ENCODE results near the gene PKIB.

Gene PKIB

GRCh38 chr6:122717350-122717749 is 107.1 kb downstream of the PKIB start:
- TF ChIP-seq CTCF (IDR thresholded peaks at IDR 0.05; ENCODE audit: control insufficient read depth, extremely low read depth, insufficient read depth): no peak

DNA sequence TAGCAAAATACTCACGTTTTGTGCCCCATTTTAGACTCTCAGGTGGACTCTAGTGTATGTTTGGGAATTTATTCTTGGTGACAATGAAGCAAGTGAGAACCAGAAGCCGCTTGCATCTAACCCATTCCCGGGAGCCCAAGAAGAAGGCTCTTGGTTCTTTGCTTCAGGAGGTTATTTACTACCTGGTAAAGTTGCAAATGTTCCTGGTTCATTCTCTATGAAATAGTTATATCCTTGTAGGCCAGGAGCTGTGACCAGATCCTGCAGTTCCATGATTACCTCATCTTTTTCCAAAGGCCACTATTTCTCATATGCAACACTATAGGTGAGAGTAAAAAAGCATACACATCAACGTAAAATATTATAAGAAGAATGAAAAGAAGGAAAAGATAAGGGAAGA is 108.4 kb downstream of the PKIB start:
- no peak for DNase-seq (ENCODE audit: low read depth)
- no peak overlapping the region for H3K4me3 ChIP-seq (ENCODE audit: low read depth, low read length)
- TF ChIP-seq CTCF (IDR thresholded peaks at IDR 0.05; ENCODE audit: control insufficient read depth, extremely low read depth, insufficient read depth): no peak

More at GRCh38 chr6:122717350-122717749, 107.1 kb downstream of the PKIB start:
- DNase-seq (ENCODE audit: low read depth): no peak
- H3K4me3 ChIP-seq (ENCODE audit: low read depth, low read length): no peak overlapping the region

DNA sequence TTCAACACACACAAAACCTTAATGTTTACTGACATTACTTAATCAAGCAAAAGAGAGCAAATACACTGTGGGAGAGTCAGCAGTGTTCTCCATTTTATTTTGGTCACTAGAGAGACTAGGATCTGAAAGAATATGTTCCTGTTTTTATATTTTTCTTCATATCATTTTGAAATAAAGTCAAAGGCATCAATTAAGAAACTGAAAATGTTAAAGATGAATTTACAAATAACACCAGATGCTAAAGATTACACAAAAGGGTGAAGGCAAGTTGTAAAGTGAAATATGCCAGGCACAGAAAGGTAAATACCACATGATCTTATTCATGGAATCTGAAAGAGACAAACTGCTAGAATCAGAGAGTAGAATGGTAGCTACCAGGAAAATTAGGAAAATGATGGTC is 109.0 kb downstream of the PKIB start:
- no peak for TF ChIP-seq CTCF (IDR thresholded peaks at IDR 0.05; ENCODE audit: control insufficient read depth, extremely low read depth, insufficient read depth)

DNA sequence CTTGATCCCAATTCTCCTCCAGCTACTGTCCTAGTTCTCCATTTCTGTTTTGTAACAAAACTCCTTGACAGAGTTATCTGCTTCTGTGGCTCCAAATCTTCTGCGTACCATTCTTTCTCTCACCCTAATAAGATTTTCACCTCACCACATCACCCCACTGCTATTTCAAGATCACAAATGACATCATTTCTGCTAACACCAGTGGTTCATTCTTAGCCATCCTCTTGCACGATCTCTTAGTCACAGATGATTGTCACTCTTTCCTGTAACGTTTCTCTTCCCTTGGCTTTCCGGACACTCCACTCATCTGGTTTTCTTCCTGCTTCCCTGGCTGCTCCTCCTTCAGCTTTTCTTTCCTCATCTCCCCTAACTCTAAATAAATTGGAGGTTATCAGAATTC is 112.5 kb downstream of the PKIB start:
- no peak overlapping the region for H3K4me3 ChIP-seq (ENCODE audit: low read depth, low read length)
- no peak for TF ChIP-seq CTCF (IDR thresholded peaks at IDR 0.05; ENCODE audit: control insufficient read depth, extremely low read depth, insufficient read depth)
- no peak for DNase-seq (ENCODE audit: low read depth)

More for the DNA sequence above, 109.0 kb downstream of the PKIB start:
- no peak overlapping the region for H3K4me3 ChIP-seq (ENCODE audit: low read depth, low read length)
- DNase-seq (ENCODE audit: low read depth): no peak

- TF ChIP-seq CTCF (IDR thresholded peaks at IDR 0.05; ENCODE audit: control insufficient read depth, extremely low read depth, insufficient read depth): peak; percentile 40
- no peak for DNase-seq (ENCODE audit: low read depth)
- H3K4me3 ChIP-seq (ENCODE audit: low read depth, low read length): no peak overlapping the region
Measured at GRCh38 chr6:122726649-122727048, 116.4 kb downstream of the PKIB start.

DNA sequence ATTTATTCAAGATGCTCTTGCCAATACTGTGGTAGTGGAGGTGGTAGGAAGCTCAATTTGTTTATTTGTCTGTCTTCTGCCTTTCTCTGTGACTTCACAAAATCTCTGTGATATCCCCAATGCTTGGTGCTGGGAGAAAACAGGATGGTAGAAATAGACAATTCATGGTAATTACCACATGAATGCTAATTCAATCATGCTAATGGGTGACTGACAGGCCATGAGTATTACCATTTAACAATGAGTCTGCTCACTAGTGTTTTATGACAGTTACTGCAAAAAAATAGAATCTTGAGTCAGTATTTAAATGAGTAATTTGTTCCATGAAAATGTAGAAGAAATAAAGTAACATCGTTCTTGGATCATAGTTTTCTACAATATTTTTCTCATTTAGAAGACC is 117.0 kb downstream of the PKIB start:
- DNase-seq (ENCODE audit: low read depth): no peak
- no peak overlapping the region for H3K4me3 ChIP-seq (ENCODE audit: low read depth, low read length)
- no peak for TF ChIP-seq CTCF (IDR thresholded peaks at IDR 0.05; ENCODE audit: control insufficient read depth, extremely low read depth, insufficient read depth)

- no peak overlapping the region for H3K4me3 ChIP-seq (ENCODE audit: low read depth, low read length)
- no peak for DNase-seq (ENCODE audit: low read depth)
- TF ChIP-seq CTCF (IDR thresholded peaks at IDR 0.05; ENCODE audit: control insufficient read depth, extremely low read depth, insufficient read depth): no peak
Measured at GRCh38 chr6:122730334-122730733, 120.1 kb downstream of the PKIB start.

All from LNCaP clone FGC (cell line).